Uterus (tissue), 2 donors: Measurements from ENCODE around the gene CFAP73.

Experiments used
- POLR2A ChIP-seq, 2 donors: fragments of 450-650 bp; IDR thresholded peaks; one replicate each; pipeline ENCODE4 v1.6.1; 2016; ENCODE audit warnings: antibody characterized with exemption in 2 of 2, mild to moderate bottlenecking in 1 of 2, moderate library complexity in 1 of 2
- TF ChIP-seq, protein P1 (sequence below), 4 experiments: fragments of 200-600 bp in 2 of 4; fragments of 450-650 bp in 2 of 4; sonication (generic) in 2 of 4; IDR thresholded peaks; one replicate each; pipeline ENCODE4 v1.5.1; 2016 to 2019; ENCODE audit warnings: antibody characterized with exemption in 4 of 4, mild to moderate bottlenecking in 2 of 4, moderate library complexity in 1 of 4

DNA sequence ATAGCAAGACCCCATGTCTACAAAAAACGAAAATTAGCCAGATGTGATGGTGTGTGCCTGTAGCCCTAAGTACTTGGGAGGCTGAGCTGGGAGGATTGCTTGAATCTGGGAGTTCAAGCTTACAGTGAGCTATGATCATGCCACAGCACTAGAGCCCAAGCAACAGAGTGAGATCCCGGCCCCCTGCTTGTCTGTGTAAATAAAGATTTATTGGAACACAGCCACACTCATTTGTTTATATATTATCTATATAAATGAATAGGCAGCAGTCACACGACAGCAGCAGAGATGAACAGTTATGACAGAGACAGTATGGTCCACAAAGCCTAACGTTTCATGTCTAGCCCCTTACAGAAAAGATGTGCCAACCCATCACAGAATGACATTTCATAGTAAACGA is 20.9 kb downstream of the CFAP73 start:
- TF ChIP-seq, protein P1, sequence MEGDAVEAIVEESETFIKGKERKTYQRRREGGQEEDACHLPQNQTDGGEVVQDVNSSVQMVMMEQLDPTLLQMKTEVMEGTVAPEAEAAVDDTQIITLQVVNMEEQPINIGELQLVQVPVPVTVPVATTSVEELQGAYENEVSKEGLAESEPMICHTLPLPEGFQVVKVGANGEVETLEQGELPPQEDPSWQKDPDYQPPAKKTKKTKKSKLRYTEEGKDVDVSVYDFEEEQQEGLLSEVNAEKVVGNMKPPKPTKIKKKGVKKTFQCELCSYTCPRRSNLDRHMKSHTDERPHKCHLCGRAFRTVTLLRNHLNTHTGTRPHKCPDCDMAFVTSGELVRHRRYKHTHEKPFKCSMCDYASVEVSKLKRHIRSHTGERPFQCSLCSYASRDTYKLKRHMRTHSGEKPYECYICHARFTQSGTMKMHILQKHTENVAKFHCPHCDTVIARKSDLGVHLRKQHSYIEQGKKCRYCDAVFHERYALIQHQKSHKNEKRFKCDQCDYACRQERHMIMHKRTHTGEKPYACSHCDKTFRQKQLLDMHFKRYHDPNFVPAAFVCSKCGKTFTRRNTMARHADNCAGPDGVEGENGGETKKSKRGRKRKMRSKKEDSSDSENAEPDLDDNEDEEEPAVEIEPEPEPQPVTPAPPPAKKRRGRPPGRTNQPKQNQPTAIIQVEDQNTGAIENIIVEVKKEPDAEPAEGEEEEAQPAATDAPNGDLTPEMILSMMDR (IDR thresholded peaks at IDR 0.05) = no peak
- no peak for TF ChIP-seq POLR2A (IDR thresholded peaks at IDR 0.05)
